HEK293T (cell line): ENCODE results near the gene SCTR.

ENCODE experiments used
- ARNT ChIP-seq: fragments of 450-650 bp; IDR thresholded peaks from 2 replicates; pipeline ENCODE4 v1.6.1; 2017; ENCODE audit warnings: mild to moderate bottlenecking
- BHLHE40 ChIP-seq: fragments of 450-650 bp; IDR thresholded peaks from 2 replicates; pipeline ENCODE4 v1.6.1; 2016; ENCODE audit warnings: mild to moderate bottlenecking, moderate library complexity, borderline replicate concordance
- FOXA1 ChIP-seq: fragments of 450-650 bp; IDR thresholded peaks from 2 replicates; pipeline ENCODE4 v1.6.1; 2016; ENCODE audit warnings: mild to moderate bottlenecking
- PKNOX1 ChIP-seq: fragments of 450-650 bp; IDR thresholded peaks from 2 replicates; pipeline ENCODE4 v1.6.1; 2016
- SP1 ChIP-seq: fragments of 450-650 bp; IDR thresholded peaks from 2 replicates; pipeline ENCODE4 v1.6.1; 2017
- SUZ12 ChIP-seq: fragments of 450-650 bp; IDR thresholded peaks from 2 replicates; pipeline ENCODE4 v1.6.1; 2016; ENCODE audit warnings: mild to moderate bottlenecking
- TARDBP ChIP-seq: fragments of 450-650 bp; IDR thresholded peaks from 2 replicates; pipeline ENCODE4 v1.6.1; 2016
- ZNF384 ChIP-seq: fragments of 450-650 bp; IDR thresholded peaks from 2 replicates; pipeline ENCODE4 v1.6.1; 2016

- TF ChIP-seq ARNT, result no peak
- no peak for TF ChIP-seq ZNF384
- no peak for TF ChIP-seq SP1
- no peak for TF ChIP-seq BHLHE40
- TF ChIP-seq PKNOX1, result no peak
- no peak for TF ChIP-seq FOXA1
- no peak for TF ChIP-seq TARDBP
- TF ChIP-seq SUZ12, result no peak
These were observed 7.0 kb upstream of the SCTR start for GRCh38 chr2:119531292-119531691.
